ENCODE measurements around the gene UCK2. TPM values are rescaled to one million over a fixed set of nuclear protein-coding genes. Genes with fewer than 3 reads are reported as not detected.

UCK2 gene
- total and polyA plus RNA-seq, 9 of the 15 experiments (the other 6 are each of a cell fraction or from before 2014, with no cell fraction given) = 71.6 to 145 (median 95.8) TPM

DNA sequence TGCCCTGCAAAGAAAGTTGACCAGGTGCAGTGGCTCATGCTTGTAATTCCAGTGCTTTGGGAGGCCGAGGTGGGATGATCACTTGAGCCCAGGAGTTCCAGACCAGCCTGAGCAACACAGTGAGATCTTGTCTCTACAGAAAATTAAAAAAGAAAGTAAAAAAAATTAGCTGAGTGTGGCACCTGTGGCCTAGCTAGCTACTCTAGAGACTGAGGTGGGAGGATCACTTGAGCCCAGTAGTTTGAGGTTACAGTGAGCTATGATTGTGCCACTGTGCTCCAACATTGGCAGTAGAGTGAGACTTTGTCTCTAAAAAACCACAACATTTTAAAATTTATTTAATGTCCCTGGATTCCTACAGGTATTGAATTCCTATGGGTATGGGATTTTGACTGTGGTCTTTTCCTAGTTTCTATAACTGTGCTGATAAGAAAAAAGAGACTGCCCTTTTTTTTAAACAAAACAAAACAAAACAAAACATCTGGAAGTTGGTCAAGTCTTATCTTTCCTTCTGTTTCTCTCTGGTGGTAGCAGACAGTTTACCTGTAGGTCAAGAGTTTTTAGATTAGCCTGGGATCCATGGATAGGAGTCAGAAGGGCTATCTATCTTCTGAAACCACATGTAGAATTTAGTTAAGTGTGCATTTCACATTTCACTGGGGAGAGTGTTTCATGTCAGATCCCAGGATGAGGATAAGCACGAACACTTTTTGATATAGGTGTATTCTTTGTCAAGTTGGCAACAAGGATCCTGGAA, 18.8 kb downstream of the UCK2 start (continued):
- TF ChIP-seq TBL1XR1 (IDR thresholded peaks at IDR 0.05; ENCODE audit: low read length in 2 of 2) = peak in 1 of 2 experiments; percentile 32; a peak in 2 of 4 replicates
- no peak for TF ChIP-seq COPS2 (conservative IDR thresholded peaks at IDR 0.05)
- no peak for TF ChIP-seq CBX2 (IDR thresholded peaks at IDR 0.05; ENCODE audit: insufficient read depth, low read length, poor library complexity, severe bottlenecking)
- no peak for TF ChIP-seq ZSCAN32 (CRISPR knock-in tag; IDR thresholded peaks at IDR 0.05)
- peak; percentile 26 for TF ChIP-seq CXXC5 (CRISPR knock-in tag; IDR thresholded peaks at IDR 0.05)
- TF ChIP-seq CHD4 (IDR thresholded peaks at IDR 0.05; ENCODE audit: insufficient read depth, insufficient replicate concordance, low read depth, low read length, poor library complexity, severe bottlenecking) = no peak
- peak; percentile 29 for TF ChIP-seq CCNT2 (IDR thresholded peaks at IDR 0.05; ENCODE audit: borderline replicate concordance, extremely low read depth, insufficient read length, low read depth, low read length)
- TF ChIP-seq ZBTB8A (IDR thresholded peaks at IDR 0.05; ENCODE audit: partially characterized antibody) = no peak
- no peak for TF ChIP-seq RFX1 (IDR thresholded peaks at IDR 0.05)
- TF ChIP-seq ZNF436 (CRISPR knock-in tag; IDR thresholded peaks at IDR 0.05) = no peak
- TF ChIP-seq KDM1A (IDR thresholded peaks at IDR 0.05) = peak in 1 of 2 experiments; percentile 37; a peak in 1 of 4 replicates
- no peak for TF ChIP-seq PTTG1 (tag; IDR thresholded peaks at IDR 0.05; ENCODE audit: low read depth)
- TF ChIP-seq CBFA2T2 (conservative IDR thresholded peaks at IDR 0.05) = peak; percentile 88
- TF ChIP-seq SMAD4 (CRISPR knock-in tag; conservative IDR thresholded peaks at IDR 0.05) = peak; percentile 46
- TF ChIP-seq RAD51 (IDR thresholded peaks at IDR 0.05; ENCODE audit: borderline replicate concordance, low read depth) = no peak
- TF ChIP-seq, protein P1, sequence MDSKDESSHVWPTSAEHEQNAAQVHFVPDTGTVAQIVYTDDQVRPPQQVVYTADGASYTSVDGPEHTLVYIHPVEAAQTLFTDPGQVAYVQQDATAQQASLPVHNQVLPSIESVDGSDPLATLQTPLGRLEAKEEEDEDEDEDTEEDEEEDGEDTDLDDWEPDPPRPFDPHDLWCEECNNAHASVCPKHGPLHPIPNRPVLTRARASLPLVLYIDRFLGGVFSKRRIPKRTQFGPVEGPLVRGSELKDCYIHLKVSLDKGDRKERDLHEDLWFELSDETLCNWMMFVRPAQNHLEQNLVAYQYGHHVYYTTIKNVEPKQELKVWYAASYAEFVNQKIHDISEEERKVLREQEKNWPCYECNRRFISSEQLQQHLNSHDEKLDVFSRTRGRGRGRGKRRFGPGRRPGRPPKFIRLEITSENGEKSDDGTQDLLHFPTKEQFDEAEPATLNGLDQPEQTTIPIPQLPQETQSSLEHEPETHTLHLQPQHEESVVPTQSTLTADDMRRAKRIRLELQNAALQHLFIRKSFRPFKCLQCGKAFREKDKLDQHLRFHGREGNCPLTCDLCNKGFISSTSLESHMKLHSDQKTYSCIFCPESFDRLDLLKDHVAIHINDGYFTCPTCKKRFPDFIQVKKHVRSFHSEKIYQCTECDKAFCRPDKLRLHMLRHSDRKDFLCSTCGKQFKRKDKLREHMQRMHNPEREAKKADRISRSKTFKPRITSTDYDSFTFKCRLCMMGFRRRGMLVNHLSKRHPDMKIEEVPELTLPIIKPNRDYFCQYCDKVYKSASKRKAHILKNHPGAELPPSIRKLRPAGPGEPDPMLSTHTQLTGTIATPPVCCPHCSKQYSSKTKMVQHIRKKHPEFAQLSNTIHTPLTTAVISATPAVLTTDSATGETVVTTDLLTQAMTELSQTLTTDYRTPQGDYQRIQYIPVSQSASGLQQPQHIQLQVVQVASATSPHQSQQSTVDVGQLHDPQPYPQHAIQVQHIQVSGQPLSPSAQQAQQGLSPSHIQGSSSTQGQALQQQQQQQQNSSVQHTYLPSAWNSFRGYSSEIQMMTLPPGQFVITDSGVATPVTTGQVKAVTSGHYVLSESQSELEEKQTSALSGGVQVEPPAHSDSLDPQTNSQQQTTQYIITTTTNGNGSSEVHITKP (IDR thresholded peaks at IDR 0.05; ENCODE audit: partially characterized antibody) = no peak
- TF ChIP-seq, protein P2, sequence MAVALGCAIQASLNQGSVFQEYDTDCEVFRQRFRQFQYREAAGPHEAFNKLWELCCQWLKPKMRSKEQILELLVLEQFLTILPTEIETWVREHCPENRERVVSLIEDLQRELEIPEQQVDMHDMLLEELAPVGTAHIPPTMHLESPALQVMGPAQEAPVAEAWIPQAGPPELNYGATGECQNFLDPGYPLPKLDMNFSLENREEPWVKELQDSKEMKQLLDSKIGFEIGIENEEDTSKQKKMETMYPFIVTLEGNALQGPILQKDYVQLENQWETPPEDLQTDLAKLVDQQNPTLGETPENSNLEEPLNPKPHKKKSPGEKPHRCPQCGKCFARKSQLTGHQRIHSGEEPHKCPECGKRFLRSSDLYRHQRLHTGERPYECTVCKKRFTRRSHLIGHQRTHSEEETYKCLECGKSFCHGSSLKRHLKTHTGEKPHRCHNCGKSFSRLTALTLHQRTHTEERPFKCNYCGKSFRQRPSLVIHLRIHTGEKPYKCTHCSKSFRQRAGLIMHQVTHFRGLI (CRISPR knock-in tag; IDR thresholded peaks at IDR 0.05) = no peak
- no peak for TF ChIP-seq CBX5 (IDR thresholded peaks at IDR 0.05; ENCODE audit: borderline replicate concordance, low read depth)
- TF ChIP-seq SMAD1 (IDR thresholded peaks at IDR 0.05; ENCODE audit: low read depth, low read length, partially characterized antibody) = no peak
- TF ChIP-seq ZNF133 (CRISPR knock-in tag; IDR thresholded peaks at IDR 0.05) = no peak
- TF ChIP-seq EP300 (IDR thresholded peaks at IDR 0.05; ENCODE audit: low read length) = peak; percentile 74
- no peak for TF ChIP-seq SRF (CRISPR knock-in tag; IDR thresholded peaks at IDR 0.05)
- TF ChIP-seq HDAC1 (IDR thresholded peaks at IDR 0.05) = no peak
- no peak for TF ChIP-seq SNIP1 (IDR thresholded peaks at IDR 0.05; ENCODE audit: low read depth)
- no peak for TF ChIP-seq RBFOX2 (IDR thresholded peaks at IDR 0.05; ENCODE audit: low read depth, low read length)

All from K562 (cell line).